SHP77 treated with DMSO at 0.1 percent for 48 hours (cell line): ENCODE measurements around the gene SYNE4.
"Not testable (repeated sequence)": the region's sequence is repeated elsewhere in the genome, so short reads cannot be mapped to it uniquely, and the experiment has no call there.

Source experiments
- DNase-seq: peaks from one replicate; lab custom pipeline; 2025; lab: John Stamatoyannopoulos, UW

SYNE4 gene, protein sequence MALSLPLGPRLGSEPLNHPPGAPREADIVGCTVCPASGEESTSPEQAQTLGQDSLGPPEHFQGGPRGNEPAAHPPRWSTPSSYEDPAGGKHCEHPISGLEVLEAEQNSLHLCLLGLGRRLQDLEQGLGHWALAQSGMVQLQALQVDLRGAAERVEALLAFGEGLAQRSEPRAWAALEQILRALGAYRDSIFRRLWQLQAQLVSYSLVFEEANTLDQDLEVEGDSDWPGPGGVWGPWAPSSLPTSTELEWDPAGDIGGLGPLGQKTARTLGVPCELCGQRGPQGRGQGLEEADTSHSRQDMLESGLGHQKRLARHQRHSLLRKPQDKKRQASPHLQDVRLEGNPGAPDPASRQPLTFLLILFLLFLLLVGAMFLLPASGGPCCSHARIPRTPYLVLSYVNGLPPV

DNA sequence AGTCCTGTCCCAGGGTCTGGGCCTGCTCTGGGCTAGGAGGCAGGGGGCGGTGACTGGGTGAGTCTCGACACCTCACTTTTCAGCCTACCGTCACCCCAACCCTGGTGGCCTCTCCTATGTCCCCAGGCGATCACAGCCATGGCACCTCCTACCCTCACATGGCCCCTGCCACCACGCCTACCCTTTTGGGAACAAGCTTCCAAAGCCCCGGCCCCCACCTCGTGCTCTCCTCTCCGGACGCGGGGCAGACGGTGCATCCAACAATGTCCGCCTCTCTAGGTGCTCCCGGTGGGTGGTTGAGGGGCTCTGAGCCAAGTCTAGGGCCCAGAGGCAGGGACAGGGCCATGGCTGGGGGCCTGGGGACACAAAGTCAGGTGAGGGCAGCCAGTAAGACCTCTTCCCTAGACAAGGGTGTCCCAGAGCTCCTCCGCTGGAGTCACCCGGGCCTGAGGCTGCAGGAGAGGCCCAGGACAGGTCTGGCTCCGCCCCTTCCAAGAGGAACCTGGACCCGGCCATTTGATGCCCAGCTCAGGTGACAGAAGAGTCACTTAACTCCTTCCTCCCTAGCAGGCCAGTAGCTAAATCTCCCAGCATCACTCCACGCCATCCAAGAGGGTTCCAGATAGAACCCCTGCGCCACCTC lies at the start of gene SYNE4:
TSS of gene SYNE4 (minus strand) at position 478 of the 643 bp plus-strand sequence. CDS start at position 346, 132 bp downstream.
- no peak for DNase-seq

- peak; percentile 93 for DNase-seq
Observed at GRCh38 chr19:36054733-36055686, 46.4 kb upstream of the SYNE4 start, which contains the start of gene WDR62. Gene WDR62, plus strand, starts transcription at chr19:36054897. Its CDS starts 75 bp downstream, at chr19:36054972.

GRCh38 chr19:36054119-36054732 lies 45.6 kb upstream of the SYNE4 start, which contains the start of gene THAP8:
Gene THAP8, minus strand, starts transcription at chr19:36054285. Its CDS starts 68 bp downstream, at chr19:36054217.
- peak; percentile 95 for DNase-seq

- DNase-seq, result no peak
Observed at GRCh38 chr19:36051637-36052036, 43.0 kb upstream of the SYNE4 start.

DNA sequence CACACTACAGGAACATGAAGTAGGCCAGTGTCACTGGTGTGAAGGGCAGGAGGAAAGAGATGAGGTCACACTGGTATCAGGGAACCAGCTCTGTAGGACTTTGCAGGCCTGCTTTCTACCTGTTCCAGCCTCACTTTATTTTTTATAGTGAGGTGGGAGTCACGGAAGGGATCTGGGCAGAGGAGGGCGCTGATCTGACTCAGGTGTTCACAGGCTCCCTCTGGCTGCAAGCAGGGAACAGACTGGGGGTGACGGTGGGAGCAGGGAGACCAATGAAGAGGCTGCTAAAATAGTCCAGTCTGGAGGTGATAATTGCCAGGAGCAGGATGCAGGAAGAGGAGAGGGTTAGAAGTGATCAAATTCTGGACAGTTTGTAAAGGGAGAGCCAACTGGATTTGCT lies 42.6 kb upstream of the SYNE4 start:
- DNase-seq, result no peak

GRCh38 chr19:36049080-36049698 lies 40.6 kb upstream of the SYNE4 start:
- DNase-seq, result no peak

GRCh38 chr19:36047835-36048234 lies 39.2 kb upstream of the SYNE4 start:
- no peak for DNase-seq

GRCh38 chr19:36046443-36047050 lies 37.9 kb upstream of the SYNE4 start:
- DNase-seq, result no peak

DNA sequence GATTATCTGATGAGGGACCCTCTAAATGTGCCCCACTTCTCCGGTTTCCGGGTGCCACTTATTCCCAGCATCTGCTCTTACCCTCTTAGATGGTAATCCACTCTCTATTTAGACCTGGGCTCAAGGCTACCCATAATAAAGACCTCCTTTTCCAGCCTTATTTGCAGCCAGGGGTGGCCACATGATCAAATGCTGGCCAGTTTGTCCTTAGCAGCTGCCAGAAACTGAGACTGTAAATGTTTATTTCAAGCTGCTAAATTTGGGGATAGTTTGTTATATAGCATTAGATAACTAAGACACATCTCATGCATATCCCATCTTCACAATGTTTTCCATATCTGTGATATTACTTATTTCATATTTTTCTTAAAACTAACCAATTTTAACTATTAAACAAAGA lies 35.3 kb upstream of the SYNE4 start:
- no peak for DNase-seq

DNA sequence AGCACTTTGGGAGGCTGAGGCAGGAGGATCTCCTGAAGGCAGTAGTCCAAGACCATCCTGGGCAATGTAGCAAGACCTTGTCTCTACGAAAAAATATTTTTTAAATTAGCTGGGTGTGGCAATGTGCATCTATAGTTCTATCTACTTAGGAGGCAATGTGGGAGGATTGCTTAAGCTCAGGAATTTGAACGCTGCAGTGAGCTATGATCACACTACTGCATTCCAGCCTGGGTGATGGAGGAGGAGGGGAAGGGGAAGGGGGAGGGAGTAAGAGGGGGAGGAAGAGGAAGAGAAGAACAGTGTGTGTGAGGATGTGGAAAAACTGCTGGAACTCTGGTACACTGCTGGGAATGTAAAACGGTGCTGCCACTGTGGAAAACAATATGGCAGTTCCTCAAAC lies 33.2 kb upstream of the SYNE4 start:
- DNase-seq, result no peak

GRCh38 chr19:36041092-36041491 lies 32.5 kb upstream of the SYNE4 start:
- DNase-seq, result not testable (repeated sequence)

- DNase-seq, result no peak
Observed at GRCh38 chr19:36040495-36040894, 31.9 kb upstream of the SYNE4 start.

- DNase-seq, result no peak
Observed at GRCh38 chr19:36032251-36033104, 23.9 kb upstream of the SYNE4 start, which contains the start of gene CLIP3. Gene CLIP3, minus strand, starts transcription at chr19:36032873. Its CDS starts 516 bp downstream, at chr19:36032357.

GRCh38 chr19:36031308-36031707 lies 22.7 kb upstream of the SYNE4 start:
- no peak for DNase-seq

DNA sequence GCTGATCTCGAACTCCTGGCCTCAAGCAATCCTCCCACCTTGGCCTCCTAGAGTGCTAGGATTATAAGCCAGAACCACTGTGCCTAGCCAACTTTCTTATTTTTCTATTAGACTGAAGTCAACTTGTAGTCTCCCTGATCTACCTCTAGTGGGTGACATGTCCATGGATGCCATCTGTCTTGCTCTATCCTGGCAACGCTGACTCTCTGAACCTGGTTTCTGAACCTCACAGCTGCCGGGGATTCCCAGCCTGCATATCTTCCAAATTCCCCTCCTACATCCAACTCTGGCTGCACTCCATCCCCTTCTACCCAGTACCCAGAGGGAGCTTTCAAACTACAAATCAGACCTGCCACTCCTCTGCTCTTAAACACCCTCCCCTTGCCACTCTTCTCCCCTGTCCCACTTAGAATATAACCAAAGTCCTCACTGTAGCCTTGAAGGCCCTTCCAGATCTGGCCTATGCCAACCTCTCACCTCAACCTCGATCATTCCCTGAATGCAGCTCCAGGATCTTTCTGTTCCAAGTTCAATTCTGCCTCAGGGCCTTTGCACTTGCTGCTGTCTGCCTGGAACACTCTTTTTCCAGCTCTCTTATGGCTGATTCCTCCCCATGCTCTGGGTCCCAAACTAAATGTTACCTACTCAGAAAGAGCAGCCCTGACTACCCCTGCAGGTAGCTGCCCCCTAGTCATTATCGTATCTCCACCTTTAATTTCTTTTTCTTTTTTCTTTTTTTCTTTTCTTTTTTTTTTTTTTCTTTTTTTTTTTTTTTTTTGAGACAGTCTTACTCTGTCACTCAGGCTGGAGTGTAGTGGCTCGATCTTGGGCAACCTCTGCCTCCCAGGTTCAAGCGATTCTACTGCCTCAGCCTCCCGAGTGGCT lies 21.9 kb upstream of the SYNE4 start:
- DNase-seq, result no peak

GRCh38 chr19:36028313-36029041 lies 19.9 kb upstream of the SYNE4 start:
- DNase-seq, result no peak

GRCh38 chr19:36027696-36028095 lies 19.1 kb upstream of the SYNE4 start:
- no peak for DNase-seq
